ENCODE measurements around the gene PRKCH. TPM values are rescaled to one million over a fixed set of nuclear protein-coding genes. Genes with fewer than 3 reads are reported as not detected.
A peak's percentile ranks its signal among the peaks of the same experiment; 100 is the strongest.

Gene PRKCH
- total RNA-seq, 3 donors from 2014 or later (not counting 1 experiment from before 2014, with no cell fraction given) = 610 to 756 (median 618) TPM

- Histone ChIP-seq H3K27ac (ENCODE audit: low read length) (no peak overlapping the region), H3K27me3 (ENCODE audit: control insufficient read depth, insufficient read depth, low read length) (no peaks in the 10 kb centered on the region), H3K4me3 (ENCODE audit: low read length) (no peak overlapping the region), H3K9me3 (ENCODE audit: control insufficient read depth, insufficient read depth, low read length) (no peaks in the 10 kb centered on the region), H3K4me1 (ENCODE audit: control insufficient read depth, insufficient read depth, low read length) (peaks cover 31% of the 10 kb centered on the region), H3K36me3 (ENCODE audit: control insufficient read depth, insufficient read depth, low read length) (peaks cover 79% of the 10 kb centered on the region)
- no peaks in the 10 kb centered on the region for H3K27me3 Mint-ChIP-seq (ENCODE audit: low read depth in 2 of 2)
- DNase-seq (no peak), ATAC-seq (no peak)
- TF ChIP-seq CTCF (IDR thresholded peaks at IDR 0.05) = no peak
- H3K27ac Mint-ChIP-seq = peak overlapping the region; percentile 86
- intact Hi-C loops (cut with micrococcal nuclease) = no loop called here
- no peaks in the 10 kb centered on the region for H3K9me3 Mint-ChIP-seq
- WGBS (ENCODE audit: insufficient coverage) = 97% methylated on average over 4 of the region's 5 CpGs
- H3K36me3 Mint-ChIP-seq = peaks cover 37% of the 10 kb centered on the region
- H3K4me3 Mint-ChIP-seq = no peak overlapping the region
- H3K4me1 Mint-ChIP-seq = peaks cover 70 to 71% of the 10 kb centered on the region in 2 donors
These were observed 218.3 kb downstream of the PRKCH start for GRCh38 chr14:61539631-61540030.

GRCh38 chr14:61540931-61541330 lies 219.6 kb downstream of the PRKCH start:
- peak overlapping the region; percentile 86 for H3K27ac Mint-ChIP-seq
- ATAC-seq = no peak
- H3K27me3 Mint-ChIP-seq (ENCODE audit: low read depth in 2 of 2) = no peaks in the 10 kb centered on the region
- no peak for TF ChIP-seq CTCF (IDR thresholded peaks at IDR 0.05)
- Histone ChIP-seq H3K4me3 (ENCODE audit: low read length) (no peak overlapping the region), H3K36me3 (ENCODE audit: control insufficient read depth, insufficient read depth, low read length) (peaks cover 83% of the 10 kb centered on the region), H3K27ac (ENCODE audit: low read length) (no peak overlapping the region), H3K27me3 (ENCODE audit: control insufficient read depth, insufficient read depth, low read length) (no peaks in the 10 kb centered on the region), H3K4me1 (ENCODE audit: control insufficient read depth, insufficient read depth, low read length) (peaks cover 31% of the 10 kb centered on the region), H3K9me3 (ENCODE audit: control insufficient read depth, insufficient read depth, low read length) (no peaks in the 10 kb centered on the region)
- 87% methylated on average over 7 of the region's 7 CpGs for WGBS (ENCODE audit: insufficient coverage)
- peaks cover 70% of the 10 kb centered on the region in 2 donors for H3K4me1 Mint-ChIP-seq
- H3K9me3 Mint-ChIP-seq = no peaks in the 10 kb centered on the region
- intact Hi-C loops (cut with micrococcal nuclease) = no loop called here
- peaks cover 36% of the 10 kb centered on the region for H3K36me3 Mint-ChIP-seq
- H3K4me3 Mint-ChIP-seq = no peak overlapping the region
- DNase-seq = no peak

GRCh38 chr14:61542848-61543790 lies 221.7 kb downstream of the PRKCH start:
- H3K4me1 ChIP-seq (ENCODE audit: control insufficient read depth, insufficient read depth, low read length) = peaks cover 11% of the 10 kb centered on the region
- peaks cover 55 to 59% of the 10 kb centered on the region in 2 donors for H3K4me1 Mint-ChIP-seq
- H3K27ac ChIP-seq (ENCODE audit: low read length) = no peak overlapping the region
- no peaks in the 10 kb centered on the region for H3K27me3 Mint-ChIP-seq (ENCODE audit: low read depth in 2 of 2)
- no peak overlapping the region for H3K4me3 ChIP-seq (ENCODE audit: low read length)
- H3K27ac Mint-ChIP-seq = peak overlapping the region; percentile 74 to 86
- no peaks in the 10 kb centered on the region for H3K9me3 Mint-ChIP-seq
- no peak for TF ChIP-seq CTCF (IDR thresholded peaks at IDR 0.05)
- no peak overlapping the region for H3K4me3 Mint-ChIP-seq
- ATAC-seq = no peak
- H3K36me3 ChIP-seq (ENCODE audit: control insufficient read depth, insufficient read depth, low read length) = peaks cover 82% of the 10 kb centered on the region
- WGBS (ENCODE audit: insufficient coverage) = 96% methylated on average over 6 of the region's 8 CpGs
- no peaks in the 10 kb centered on the region for H3K9me3 ChIP-seq (ENCODE audit: control insufficient read depth, insufficient read depth, low read length)
- H3K36me3 Mint-ChIP-seq = peaks cover 36% of the 10 kb centered on the region
- H3K27me3 ChIP-seq (ENCODE audit: control insufficient read depth, insufficient read depth, low read length) = no peaks in the 10 kb centered on the region
- no peak for DNase-seq
- intact Hi-C loops (cut with micrococcal nuclease) = no loop called here

All from natural killer cell (primary cell).